GM18498 (cell line): Measurements from ENCODE around the gene ALDH1A2.
"Not testable (repeated sequence)": the region's sequence is repeated elsewhere in the genome, so short reads cannot be mapped to it uniquely, and the experiment has no call there.

Experiments
- ATAC-seq: cut with Tn5 transposase; IDR thresholded peaks from one replicate; pipeline ENCODE4 v1.9.1; 2021; ENCODE audit warnings: mild to moderate bottlenecking, moderate library complexity; ENCODE audit not compliant: unreplicated experiment

The ALDH1A2 gene

DNA sequence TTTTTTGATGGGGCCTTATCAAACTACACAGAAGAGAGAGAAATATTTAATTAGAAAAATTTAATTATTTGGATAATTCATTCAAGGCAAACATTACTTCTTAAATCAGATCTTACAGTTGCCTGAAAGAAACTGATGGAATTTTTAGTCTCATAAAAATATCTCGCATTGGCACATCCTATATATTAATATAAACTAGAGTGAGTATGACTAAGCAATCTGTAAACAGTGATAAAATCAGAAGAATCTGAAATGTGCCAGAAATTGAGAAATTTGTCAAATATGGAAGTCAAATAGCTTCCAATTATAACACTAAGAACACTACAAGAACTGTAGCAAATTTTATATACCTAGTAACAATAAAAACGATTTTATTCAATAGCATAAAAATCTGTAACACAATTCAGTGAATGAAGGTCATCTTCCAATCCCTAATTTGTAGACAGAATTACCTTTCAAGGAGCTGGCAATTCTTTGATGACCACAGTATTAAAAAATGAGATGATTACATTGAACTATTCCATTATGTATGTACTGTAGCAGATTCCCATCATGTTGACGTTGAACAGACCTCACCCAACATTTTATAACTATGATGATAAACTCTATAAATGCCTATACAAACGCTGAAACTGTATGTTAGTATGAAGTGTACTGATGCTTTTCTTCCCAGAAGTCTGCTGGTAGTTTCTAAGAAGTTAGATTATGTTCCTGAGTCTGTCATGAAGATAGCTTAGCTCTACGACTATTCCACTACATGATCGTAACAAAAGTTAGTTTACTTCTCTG lies 63.0 kb downstream of the ALDH1A2 start:
- no peak for ATAC-seq

DNA sequence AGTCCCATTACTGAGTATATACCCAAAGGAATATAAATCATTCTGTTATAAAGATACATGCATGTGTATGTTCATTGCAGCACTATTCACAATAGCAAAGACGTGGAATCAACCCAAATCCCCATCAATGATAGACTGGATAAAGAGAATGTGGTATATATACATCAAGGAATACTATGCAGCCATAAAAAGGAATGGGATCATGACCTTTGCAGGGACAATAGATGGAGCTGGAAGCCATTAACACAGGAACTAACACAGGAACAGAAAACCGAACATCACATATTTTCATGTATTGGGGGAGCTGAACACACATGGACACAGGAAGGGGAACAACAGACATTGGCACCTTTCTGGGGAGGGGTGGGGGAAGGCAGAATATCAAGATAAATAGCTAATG lies 65.8 kb downstream of the ALDH1A2 start:
- ATAC-seq, result not testable (repeated sequence)

DNA sequence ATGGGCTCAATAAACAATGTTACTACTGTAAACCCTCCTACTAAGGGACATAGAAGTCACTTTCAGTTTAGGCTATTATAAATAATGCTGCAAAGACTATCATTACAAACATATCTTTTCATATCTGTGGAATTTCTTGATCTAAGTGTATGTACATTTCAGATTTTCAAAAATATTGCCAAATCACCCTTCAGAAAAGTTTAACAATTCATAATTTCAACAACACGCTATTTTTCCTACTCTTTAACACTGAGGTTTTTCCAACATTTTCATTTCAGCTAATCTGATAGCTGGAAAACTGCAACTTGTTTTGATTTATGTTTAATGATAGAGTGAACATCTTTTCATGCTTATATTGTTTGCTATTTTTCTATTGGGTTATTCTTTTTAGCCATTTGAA lies 69.0 kb downstream of the ALDH1A2 start:
- no peak for ATAC-seq

DNA sequence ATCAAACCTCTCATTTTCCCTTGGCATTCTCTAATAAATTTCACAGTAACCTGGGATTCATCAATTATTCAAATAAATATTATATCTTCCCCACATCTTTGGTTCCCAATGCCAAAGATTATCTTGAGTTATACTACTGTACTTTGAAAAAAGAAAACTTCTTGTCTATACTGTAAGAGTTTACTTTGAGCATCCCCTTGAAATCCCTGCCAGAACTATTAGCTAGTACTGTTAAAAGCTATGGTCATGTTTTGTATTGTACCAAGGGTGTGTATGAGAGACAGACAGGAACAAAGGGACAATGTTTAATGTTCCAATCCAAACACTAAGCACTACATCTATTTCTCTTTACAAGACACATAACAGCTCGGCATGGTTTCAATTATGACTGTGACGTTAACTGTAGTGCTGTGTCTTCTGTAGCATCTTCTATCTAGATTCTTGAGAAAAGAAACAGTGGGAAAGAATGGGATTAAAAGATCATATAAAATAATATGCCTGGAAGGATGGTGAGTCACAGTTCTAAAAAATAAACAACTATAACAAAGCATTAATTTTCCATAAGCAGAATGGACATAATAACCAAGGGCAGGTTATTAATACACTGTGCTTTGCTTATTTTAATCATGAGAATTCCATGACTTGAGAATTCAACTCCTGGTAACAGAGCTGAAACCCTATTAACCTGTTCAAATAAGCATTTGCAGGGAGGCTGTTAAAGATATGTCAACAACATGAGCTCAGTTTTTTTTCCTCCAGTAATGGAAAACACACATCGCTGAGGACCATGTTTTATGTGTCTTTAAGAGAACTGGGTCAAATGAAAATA lies 71.1 kb downstream of the ALDH1A2 start:
- ATAC-seq, result no peak

DNA sequence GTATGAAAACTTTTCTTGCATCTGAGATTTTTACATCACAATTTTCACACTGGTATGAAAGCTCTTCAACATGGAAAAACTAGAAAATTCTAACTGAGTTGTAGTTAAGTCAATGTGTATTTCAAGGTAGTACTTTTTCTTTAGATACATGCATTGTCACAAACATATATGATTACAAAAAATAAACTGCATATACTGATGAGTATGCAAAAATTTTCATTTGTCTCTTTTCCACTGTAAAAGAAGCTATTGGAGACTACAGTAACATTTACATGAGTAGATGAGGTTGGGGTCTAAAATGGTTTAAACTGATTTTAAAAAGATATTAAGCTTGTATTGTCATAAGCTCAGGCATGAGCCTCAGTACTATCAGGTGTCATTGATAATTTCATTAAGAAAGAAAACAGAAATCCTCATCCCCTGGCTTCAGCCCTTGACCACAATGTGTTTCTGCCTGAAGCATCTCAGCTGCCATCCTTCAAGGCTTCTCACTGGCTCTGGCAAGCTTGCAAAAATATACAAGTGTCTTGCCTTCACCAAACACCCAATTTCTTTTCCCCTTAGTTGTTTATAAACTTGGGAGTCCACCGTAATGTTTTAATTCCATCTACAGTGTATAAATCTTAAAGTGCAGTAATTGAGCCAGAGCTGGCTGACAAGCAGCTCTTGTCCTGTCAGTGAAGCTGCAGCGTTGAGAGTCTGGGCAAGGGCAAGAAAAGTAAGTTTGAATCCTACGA lies 71.9 kb downstream of the ALDH1A2 start:
- ATAC-seq, result no peak

DNA sequence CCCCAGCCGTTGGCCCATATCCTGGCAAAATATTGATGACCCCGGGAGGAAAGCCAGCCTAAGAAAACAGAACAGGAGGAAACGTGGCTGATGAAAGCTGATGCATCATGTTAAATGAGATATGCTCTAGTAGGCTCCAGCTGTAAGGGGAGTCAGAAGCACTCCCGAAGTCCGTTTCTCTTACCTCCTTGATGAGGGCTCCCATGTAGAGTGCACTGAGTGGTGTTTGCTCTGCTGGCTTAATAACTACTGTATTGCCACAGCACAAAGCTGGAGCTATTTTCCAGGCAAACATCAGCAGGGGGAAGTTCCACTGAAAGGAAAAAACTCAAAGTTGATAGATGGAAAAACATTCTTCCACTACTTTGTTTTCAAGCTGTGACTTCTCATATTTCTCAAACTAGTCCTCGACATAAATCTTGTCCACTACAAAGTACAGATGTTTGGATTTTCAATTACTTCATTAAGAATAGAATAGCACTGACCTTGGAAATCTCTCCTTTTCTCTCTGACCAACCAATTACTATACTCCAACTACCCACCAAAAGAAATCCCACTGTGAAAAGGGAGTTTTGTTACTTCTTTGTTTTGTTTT lies 72.7 kb downstream of the ALDH1A2 start:
- no peak for ATAC-seq

DNA sequence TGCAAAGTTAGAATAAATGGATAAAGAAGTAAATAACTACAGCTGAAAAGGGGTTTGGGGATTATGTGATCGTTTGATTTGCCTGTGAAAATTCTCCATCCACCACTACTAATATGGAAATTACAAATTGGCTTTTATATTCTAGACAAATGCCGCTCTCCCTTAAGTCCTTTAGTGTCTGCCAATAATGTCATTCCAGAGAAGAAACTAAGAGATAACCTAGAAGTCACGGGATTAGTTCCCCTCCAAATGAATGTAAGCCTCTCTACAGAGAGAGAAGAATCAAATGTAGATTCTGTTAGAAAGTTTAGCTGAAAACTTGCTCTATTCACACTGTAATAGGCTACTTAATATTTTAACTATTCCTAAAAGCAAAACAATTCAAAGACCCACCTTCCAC lies 92.0 kb downstream of the ALDH1A2 start:
- no peak for ATAC-seq

DNA sequence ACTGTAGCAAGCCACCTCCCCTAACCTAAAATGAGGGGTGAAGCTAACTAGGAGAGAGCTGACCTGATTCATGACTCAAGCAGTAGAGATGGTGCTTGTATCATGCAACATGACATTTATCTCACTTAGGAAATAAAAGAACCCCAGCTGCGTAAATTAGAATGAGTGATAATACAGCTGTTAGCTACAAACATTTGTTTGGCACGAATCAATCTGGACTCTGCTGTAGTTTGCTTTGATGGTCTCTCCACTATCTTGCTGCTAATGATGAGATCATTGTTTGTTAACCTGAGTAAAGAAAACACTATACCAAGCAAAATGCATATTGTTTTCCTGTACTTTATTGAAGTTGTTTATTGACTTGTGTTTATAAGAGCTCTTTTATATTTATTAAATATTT lies 92.6 kb downstream of the ALDH1A2 start:
- ATAC-seq, result no peak

DNA sequence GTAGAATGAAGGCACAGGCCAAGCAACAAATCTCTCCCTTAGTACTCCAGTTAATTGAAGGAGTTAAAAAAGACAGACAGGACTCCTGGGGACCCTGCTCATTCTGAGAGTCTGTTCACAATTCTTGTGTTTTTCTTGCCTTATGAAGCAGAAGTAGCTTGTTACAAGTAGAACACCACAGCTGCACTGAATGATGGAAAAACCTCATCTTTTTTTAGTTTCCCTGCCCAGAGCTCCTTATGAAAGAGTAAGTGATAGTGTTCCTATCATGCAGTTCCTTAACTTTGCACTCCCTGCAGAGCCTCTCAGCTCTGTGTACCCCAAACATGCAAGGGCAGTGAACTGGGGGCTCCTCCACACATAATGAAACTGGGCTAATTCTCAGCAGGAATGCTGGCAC lies 95.5 kb downstream of the ALDH1A2 start:
- no peak for ATAC-seq

DNA sequence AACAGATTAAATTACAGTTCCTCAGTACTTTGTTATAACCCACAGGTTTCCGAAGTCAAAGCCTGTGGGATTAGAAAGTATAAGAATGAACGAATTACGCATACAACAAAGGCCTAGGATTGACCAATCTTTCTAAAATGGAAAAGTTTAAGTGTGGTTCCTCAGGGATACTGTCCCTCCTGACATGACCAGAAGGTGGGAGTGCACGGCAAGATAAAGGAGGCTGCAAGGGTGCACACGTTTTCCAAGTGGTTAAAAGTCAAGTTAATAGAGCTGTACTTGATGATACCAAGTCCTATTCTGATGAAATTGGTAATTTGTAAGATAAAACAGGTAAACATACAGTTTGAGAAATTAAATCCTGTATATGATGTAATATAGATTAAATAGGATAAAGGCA lies 96.2 kb downstream of the ALDH1A2 start:
- ATAC-seq, result no peak

DNA sequence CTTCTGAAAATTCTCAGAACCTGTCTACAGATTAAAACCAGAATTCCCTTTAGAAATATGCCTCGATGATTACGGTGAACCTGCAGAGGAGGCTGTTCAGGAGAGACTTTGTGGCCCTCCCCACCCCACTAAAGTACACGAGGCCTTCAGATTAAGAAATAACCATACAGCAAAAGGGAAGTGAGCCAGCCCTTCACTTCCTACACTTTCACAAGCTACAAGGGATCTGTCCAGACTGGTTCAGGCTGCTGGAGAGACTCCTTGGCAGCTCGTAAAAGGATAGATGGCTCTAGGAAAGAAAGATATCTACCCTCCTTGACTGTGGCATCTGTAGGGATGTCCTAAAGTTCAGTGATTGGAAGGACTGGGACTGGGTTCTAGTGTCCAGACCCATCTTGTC lies 102.6 kb downstream of the ALDH1A2 start:
- no peak for ATAC-seq

DNA sequence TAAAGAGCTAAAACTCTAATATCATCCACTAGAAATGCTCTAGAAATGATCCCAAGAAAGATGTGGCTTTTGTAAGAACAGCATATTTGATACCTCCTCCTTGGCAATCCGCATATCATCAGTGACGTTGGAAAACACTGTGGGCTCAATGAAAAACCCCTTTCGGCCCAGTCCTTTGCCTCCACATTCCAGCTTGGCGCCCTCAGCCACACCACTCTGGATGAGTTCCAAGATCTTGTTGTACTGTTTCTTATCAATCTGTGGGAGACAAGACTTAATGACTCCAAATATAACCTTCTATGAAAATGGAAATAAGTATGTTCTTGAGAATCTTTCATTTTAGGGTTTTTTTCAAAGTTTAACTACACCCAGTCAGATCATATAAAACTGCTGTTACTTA lies 103.6 kb downstream of the ALDH1A2 start:
- ATAC-seq, result no peak

DNA sequence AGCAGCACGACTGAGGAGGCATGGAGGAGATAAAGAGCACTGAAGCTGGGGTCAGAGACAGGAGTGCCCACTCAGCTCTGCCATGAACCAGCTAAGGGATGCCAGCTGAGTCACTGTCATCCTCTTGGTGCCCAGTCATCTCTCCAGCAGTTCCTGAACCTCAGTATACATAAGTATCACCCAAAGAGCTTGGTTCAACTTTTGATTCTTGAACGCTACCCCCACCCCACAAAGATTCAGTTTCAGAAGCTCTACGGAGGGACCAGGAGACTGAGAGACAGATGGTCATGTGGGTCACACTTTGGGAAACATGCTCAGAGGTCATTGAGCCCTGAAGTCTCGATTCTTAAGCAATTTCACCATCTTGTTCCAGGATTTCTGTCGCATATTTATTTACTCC lies 108.4 kb downstream of the ALDH1A2 start:
- ATAC-seq, result no peak

DNA sequence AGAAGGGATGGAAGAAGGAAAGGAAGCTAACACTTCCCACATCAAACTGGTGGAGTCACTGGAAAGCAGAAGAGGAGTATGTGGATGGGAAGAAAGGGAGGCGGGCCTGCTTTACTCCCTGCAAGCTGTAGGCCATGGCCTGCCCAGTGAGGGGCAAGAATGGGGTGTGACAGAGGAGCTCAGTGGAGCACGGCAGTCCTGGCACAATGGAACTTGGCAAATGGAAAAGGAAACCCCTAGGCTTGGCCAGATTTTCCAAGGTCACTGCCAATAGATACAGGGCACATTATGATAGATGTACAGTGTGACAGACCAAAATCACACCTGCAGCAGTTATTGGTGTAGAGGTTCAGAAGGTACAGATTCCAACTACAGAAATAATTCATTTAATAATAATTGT lies 111.6 kb downstream of the ALDH1A2 start:
- ATAC-seq, result no peak

DNA sequence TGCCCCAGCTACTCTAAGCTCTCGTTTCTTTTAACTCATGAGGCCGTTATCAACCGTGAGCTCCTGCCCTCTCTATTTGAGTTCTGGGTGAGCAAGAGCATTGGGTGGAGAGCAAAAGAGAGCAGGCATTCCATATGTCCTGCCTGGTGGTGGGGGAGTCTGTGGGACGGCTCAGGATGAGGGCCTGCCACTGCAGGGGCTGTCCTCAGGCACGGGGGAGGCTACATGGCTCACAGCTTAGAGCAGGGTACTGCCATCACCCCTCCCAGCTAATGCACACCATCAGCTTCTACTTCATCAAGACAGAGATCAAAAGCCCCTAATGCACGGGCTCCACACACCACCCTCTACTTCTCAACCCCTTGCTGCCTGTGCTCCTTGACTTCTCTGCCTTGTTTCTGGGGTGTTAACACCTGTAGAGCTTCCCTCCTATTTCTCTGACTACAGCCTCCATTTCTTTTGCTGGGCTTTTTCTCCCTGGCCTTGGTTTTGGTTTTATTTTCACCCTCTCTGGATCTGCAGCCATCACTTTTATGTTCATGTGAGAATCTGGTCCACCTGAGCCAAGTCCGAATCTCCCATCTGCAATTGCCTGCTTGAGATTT lies 114.1 kb downstream of the ALDH1A2 start:
- ATAC-seq, result no peak

DNA sequence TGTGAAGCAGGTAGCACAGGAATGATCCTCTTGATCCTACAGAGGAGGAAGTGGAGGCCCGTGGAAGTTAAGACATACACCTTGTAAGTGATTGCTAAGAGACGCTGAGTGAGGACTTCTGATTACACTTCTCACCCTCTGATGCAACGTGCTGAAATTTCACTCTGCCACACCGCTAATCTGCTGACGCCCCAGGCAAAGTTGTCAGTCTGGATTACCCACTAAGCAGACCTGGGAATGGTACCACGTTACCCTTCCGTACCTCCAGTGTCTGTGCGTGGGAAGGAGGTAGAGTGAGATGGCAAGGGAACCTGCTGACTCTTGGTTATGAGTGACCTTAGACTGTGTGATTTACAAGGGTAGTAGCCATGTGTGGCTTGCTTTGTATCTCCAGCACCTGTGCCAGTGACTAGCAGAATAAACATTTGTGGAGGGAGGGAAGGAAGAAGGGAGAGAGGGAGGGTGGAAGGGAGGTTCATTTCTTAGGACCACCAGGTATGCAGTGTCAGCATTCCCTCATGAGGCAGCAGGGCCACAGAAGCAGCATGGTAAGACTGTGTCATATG lies 115.0 kb downstream of the ALDH1A2 start:
- ATAC-seq, result no peak

DNA sequence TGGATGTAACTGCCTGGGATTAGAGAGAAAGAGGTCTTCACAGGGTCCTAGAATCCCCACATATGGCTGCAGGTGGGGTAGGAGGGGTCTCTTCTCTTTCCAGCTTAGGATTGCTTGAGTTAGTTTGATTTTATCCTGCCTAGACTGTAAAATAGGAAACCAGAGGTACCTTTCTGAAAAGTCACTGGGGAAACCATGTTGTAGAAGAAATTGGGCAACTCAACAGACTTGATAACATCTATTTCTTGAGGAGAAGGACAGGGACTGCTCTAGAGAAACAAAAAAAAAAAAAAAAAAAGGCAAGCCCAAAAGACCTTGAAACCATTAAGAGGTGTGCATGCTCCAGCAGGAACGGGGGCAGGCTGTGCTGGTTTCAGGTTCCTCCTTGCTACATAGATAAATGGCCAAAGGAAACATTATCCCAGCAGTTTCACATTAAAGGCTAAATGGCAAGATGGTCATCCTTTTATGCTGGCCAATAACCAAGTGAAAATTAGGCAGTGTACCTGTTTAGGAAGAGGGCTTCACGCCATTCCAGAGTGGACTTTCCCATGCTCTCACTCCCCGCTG lies 116.1 kb downstream of the ALDH1A2 start:
- no peak for ATAC-seq

DNA sequence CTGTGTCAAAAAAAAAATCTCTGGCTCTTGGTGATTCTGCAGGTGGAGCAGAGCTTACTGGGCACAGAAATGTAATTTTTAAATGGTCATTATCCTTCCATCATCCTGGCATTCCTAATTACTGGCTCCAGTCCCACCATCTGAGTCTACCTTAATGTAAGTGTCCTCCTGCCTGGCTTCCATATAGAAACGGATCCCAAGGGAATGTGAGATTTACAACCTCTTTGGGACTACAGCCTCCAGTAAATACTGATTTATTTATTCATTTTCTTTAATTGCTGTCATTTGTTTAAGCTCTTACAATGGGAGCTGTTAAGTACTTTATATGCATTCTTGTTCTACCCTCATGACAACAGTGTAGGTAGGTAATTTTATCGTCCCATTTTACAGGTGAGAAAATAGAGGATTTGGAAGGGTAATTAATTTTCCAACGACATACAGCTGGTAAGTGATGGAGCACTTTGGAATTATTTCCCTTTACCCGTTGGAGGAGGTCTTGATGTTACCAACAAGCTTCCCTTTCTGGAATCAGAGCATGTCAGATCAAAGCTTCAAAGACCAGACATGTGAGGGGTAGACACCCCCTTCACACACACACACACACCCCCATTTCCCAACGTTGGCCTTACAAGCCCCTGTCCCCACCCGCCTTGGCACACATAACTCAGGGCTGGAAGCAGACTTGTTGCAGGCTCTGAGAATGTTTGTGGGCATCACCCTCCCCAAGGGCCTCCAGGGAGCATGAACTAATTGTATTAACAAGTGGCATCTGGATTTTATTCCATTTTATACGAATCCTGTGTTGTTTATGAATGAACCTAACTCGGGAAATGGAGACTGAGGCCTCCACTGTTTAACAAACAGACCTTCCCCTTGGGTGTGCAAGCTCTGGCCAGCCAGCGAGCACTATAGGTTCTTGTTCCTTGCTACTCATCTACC lies 116.9 kb downstream of the ALDH1A2 start:
- ATAC-seq, result no peak

DNA sequence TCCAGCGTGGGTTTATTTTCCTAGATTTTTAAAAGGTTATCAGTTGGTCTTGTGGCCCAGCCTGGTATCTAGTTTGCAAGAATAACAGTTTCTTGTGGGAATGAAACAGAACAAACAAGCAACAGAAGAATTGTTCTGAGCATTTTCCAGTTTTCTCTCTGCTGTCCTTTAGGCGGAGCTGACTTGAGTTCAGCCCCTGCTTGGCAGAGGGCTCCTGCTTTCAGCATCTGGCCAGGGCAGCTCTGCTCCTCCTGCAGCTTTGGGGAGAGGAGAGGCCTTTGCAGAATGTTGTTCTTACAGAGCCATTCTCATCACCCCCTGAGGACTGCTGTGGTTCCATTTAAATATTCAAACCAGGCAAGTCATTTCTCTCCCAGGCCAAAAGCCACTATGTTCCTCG lies 117.7 kb downstream of the ALDH1A2 start:
- no peak for ATAC-seq
